Measurements from ENCODE around the gene OXNAD1. TPM values are rescaled to one million over a fixed set of nuclear protein-coding genes. Genes with fewer than 3 reads are reported as not detected.

The OXNAD1 gene
- total and polyA plus RNA-seq, 10 of the 15 experiments (the other 5 are each of a cell fraction or from before 2014, with no cell fraction given): 5.6 to 27.8 (median 16.2) TPM

GRCh38 chr3:16255326-16255725, 9.7 kb upstream of the OXNAD1 start:
- no TSS peak for BruUV-seq (replicated peaks)
- no peaks in the 10 kb centered on the region for H3K9me3 ChIP-seq (replicated peaks; ENCODE audit: control insufficient read depth, insufficient read depth, low read length)
- H4K20me1 ChIP-seq (ENCODE audit: control insufficient read depth, insufficient read depth): no peaks in the 10 kb centered on the region
- H3K9ac ChIP-seq (ENCODE audit: control insufficient read depth, insufficient read depth, low read length): no peak overlapping the region
- FAIRE-seq (no peak), ATAC-seq (no peak), DNase-seq (ENCODE audit: low read depth, low spot score) (no peak)
- 6% methylated on average over 3 of the region's 3 CpGs for WGBS (ENCODE audit: insufficient coverage, insufficient replicate concordance, low lambda C conversion rate, missing lambda C conversion rate)
- in situ Hi-C loops (cut with MboI) (no loop called here), intact Hi-C loops (cut with micrococcal nuclease; ENCODE audit: unreplicated experiment) (no loop called here)
- H3K36me3 ChIP-seq (ENCODE audit: control insufficient read depth in 2 of 2, insufficient read depth in 2 of 2, low read length in 1 of 2): peaks cover 0 to 2% of the 10 kb centered on the region in 2 experiments; a peak in 1 of 4 replicates
- no peak overlapping the region for H3K4me3 ChIP-seq
- H3K4me2 ChIP-seq (ENCODE audit: control insufficient read depth, insufficient read depth): no peak overlapping the region
- peaks cover 8% of the 10 kb centered on the region; the same call in 1 of the 2 replicates for H3K4me1 ChIP-seq (ENCODE audit: control insufficient read depth, insufficient read depth, low read length)
- H3K27me3 ChIP-seq (replicated peaks in 1 of 2; ENCODE audit: control insufficient read depth in 2 of 2, insufficient read depth in 2 of 2, low read length in 1 of 2): no peaks in the 10 kb centered on the region
- H2AFZ ChIP-seq (ENCODE audit: control insufficient read depth, low read depth, low read length): no peak overlapping the region
- ChIA-PET RAD21 (ENCODE audit: unreplicated experiment) (interaction anchor here (1.0 to 1.4 kb wide), 3 partner anchors 9 to 209 kb away, joined by 3 to 4 read pairs (median 4); no protein-coding TSS in a partner anchor), CTCF (interaction anchor here (0.6 to 1.3 kb wide), 2 partner anchors 8 to 35 kb away, joined by 3 to 4 read pairs; no protein-coding TSS in a partner anchor), SMC1A (ENCODE audit: uncharacterized antibody, unreplicated experiment) (interaction anchor here (0.9 to 5.7 kb wide), 3 partner anchors 11 to 301 kb away, joined by 3 to 43 read pairs (median 3); partner anchors contain the start of genes DPH3 and OXNAD1), POLR2A (interaction anchor here (0.6 to 1.1 kb wide), 2 partner anchors 8 to 9 kb away, joined by 3 read pairs; partner anchors contain the start of gene DPH3)
- no peak overlapping the region for H3K27ac ChIP-seq (ENCODE audit: control insufficient read depth, insufficient read depth)
- no peaks in the 10 kb centered on the region for H3K79me2 ChIP-seq (ENCODE audit: control insufficient read depth, insufficient read depth, low read length)
- TF ChIP-seq SP1 (IDR thresholded peaks at IDR 0.05; ENCODE audit: low read depth, low read length) (no peak), CREM (IDR thresholded peaks at IDR 0.05; ENCODE audit: low read depth) (no peak), E4F1 (IDR thresholded peaks at IDR 0.05; ENCODE audit: borderline replicate concordance, partially characterized antibody) (no peak), PAX5 (IDR thresholded peaks at IDR 0.05; ENCODE audit: borderline replicate concordance, low read depth, low read length) (no peak), BACH1 (IDR thresholded peaks at IDR 0.05; ENCODE audit: borderline replicate concordance) (no peak), RBBP5 (conservative IDR thresholded peaks at IDR 0.05) (no peak), CUX1 (IDR thresholded peaks at IDR 0.05; ENCODE audit: insufficient replicate concordance, low read depth, low read length) (no peak), HSF1 (IDR thresholded peaks at IDR 0.05; ENCODE audit: low read depth, low read length) (no peak), USF2 (IDR thresholded peaks at IDR 0.05; ENCODE audit: borderline replicate concordance, low read depth, low read length) (no peak), NFXL1 (IDR thresholded peaks at IDR 0.05; ENCODE audit: borderline replicate concordance) (no peak), MLLT1 (IDR thresholded peaks at IDR 0.05) (no peak), CHD1 (IDR thresholded peaks at IDR 0.05; ENCODE audit: low read depth, low read length) (no peak), SREBF2 (IDR thresholded peaks at IDR 0.05; ENCODE audit: low read length) (no peak)
